Activated naive CD4-positive, alpha-beta T cell treated with anti-CD3 and anti-CD28 coated beads, Interleukin-2, amount 10 ng/mL, durations not matched to agents 7 days and 5 days (primary cell): ENCODE measurements around the gene ZYG11A.

Experiments used
- CTCF ChIA-PET: fragments of 350-600 bp; sonication (Branson Sonifier 250); formaldehyde crosslinking; loops from one replicate; lab custom pipeline; 2021; ENCODE audit warnings: antibody characterized with exemption; lab: Charles Lee
- DNase-seq: peaks from one replicate; pipeline ENCODE4 v3.0.0-alpha.2; 2020
- H3K27ac Mint-ChIP-seq: one replicate; pipeline ENCODE4 v1.8.0; 2021; ENCODE audit warnings: mild to moderate bottlenecking, moderate library complexity, mixed read lengths
- H3K27me3 Mint-ChIP-seq: one replicate; pipeline ENCODE4 v1.8.0; 2021; ENCODE audit warnings: mild to moderate bottlenecking, mixed read lengths
- H3K36me3 Mint-ChIP-seq: one replicate; pipeline ENCODE4 v1.8.0; 2021; ENCODE audit warnings: mixed read lengths
- H3K4me1 Mint-ChIP-seq: one replicate; pipeline ENCODE4 v1.8.0; 2021; ENCODE audit warnings: mixed read lengths
- H3K4me3 Mint-ChIP-seq: one replicate; pipeline ENCODE4 v1.8.0; 2021; ENCODE audit warnings: mild to moderate bottlenecking, moderate library complexity, mixed read lengths
- H3K9me3 Mint-ChIP-seq: one replicate; pipeline ENCODE4 v1.8.0; 2021; ENCODE audit warnings: mixed read lengths

ZYG11A gene

DNA sequence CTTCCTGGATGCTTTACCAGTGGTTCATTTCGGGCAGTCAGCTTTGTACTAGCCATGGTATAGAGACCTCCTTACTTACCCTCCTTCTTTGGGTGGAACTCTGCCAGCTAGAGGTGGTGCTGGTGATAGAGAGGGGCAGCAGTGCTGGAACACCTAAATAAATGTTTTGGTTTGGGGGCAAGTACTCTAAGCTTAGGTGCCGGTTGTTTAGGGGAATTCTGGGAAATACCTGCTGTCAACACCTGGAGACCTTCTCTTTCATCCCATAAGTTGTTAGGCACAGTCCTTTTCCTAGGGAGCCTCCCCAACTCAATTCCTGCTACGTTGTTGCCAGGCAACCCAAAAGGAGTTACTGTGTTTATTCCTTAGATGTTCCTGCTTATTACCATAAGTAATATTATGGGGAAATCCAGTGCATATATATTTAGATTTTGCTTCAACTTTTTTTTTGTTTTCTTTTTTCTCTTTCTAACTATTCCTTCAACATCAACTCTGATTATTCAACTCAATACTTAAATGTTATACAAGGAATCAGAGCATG lies 101.4 kb downstream of the ZYG11A start:
- Mint-ChIP-seq H3K27me3 (no peaks in the 10 kb centered on the region), H3K4me1 (no peaks in the 10 kb centered on the region), H3K9me3 (no peaks in the 10 kb centered on the region), H3K36me3 (no peaks in the 10 kb centered on the region), H3K27ac (no peak overlapping the region), H3K4me3 (no peak overlapping the region)
- CTCF ChIA-PET, result no interaction called here
- DNase-seq, result no peak

DNA sequence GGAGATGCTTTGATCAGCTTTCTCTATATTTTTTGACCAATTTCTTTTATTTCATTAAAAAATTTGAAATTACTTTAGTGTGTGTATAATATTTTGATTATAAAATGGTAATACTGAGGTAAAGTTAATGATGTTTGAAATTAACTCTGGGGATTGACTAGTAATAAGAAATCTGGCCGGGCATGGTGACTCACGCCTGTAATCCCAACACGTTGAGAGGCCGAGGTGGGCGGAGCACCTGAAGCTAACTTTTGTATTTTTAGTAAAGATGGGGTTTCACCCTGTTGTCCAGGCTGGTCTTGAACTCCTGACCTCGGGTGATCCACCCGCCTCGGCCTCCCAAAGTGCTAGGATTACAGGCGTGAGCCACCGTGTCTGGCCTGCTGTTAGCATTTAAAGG lies 102.0 kb downstream of the ZYG11A start:
- H3K27me3 Mint-ChIP-seq, result no peaks in the 10 kb centered on the region
- CTCF ChIA-PET, result no interaction called here
- DNase-seq, result no peak
- H3K36me3 Mint-ChIP-seq, result peaks cover 3% of the 10 kb centered on the region
- no peaks in the 10 kb centered on the region for H3K4me1 Mint-ChIP-seq
- H3K4me3 Mint-ChIP-seq, result no peak overlapping the region
- H3K9me3 Mint-ChIP-seq, result no peaks in the 10 kb centered on the region
- no peak overlapping the region for H3K27ac Mint-ChIP-seq
